HepG2 (cell line): Measurements from ENCODE around the gene CYTH1. TPM values are rescaled to one million over a fixed set of nuclear protein-coding genes. Genes with fewer than 3 reads are reported as not detected.
A peak's percentile ranks its signal among the peaks of the same experiment; 100 is the strongest.

Experiments used
- ATF1 ChIP-seq: IDR thresholded peaks from 2 replicates; pipeline ENCODE4 v1.6.1; 2016; ENCODE audit warnings: mild to moderate bottlenecking, control low read depth
- ATF4 ChIP-seq, 2 experiments: fragments of 450-650 bp in 1 of 2; sonication (generic) in 1 of 2; formaldehyde crosslinking; IDR thresholded peaks; 2 replicates each; pipeline versions ENCODE4 v1.5.0 to v1.8.0; 2020 to 2022; ENCODE audit warnings: mild to moderate bottlenecking in 1 of 2, missing genetic modification reagents in 1 of 2
- ELF4 ChIP-seq: sonication (generic); formaldehyde crosslinking; IDR thresholded peaks from 2 replicates; pipeline ENCODE4 v1.5.0; 2020; ENCODE audit warnings: missing genetic modification reagents, mild to moderate bottlenecking, moderate library complexity, borderline replicate concordance
- FOXK1 ChIP-seq: sonication (generic); formaldehyde crosslinking; IDR thresholded peaks from 2 replicates; pipeline ENCODE4 v1.4.0; 2020; ENCODE audit warnings: low read depth, missing genetic modification reagents, borderline replicate concordance
- HNF4A ChIP-seq: sonication (generic); formaldehyde crosslinking; IDR thresholded peaks from 2 replicates; pipeline ENCODE4 v1.4.0; 2020; ENCODE audit warnings: missing genetic modification reagents
- KMT2B ChIP-seq: IDR thresholded peaks from 2 replicates; pipeline ENCODE4 v1.6.1; 2016; ENCODE audit warnings: missing genetic modification reagents, missing compliant biosample characterization
- MAX ChIP-seq: IDR thresholded peaks from 2 replicates; pipeline ENCODE4 v1.6.1; 2012; ENCODE audit warnings: inconsistent platforms
- PAXIP1 ChIP-seq: sonication (generic); formaldehyde crosslinking; conservative IDR thresholded peaks from 2 replicates; pipeline ENCODE4 v1.4.0; 2020; ENCODE audit warnings: mild to moderate bottlenecking, missing genetic modification reagents, moderate library complexity
- RERE ChIP-seq: IDR thresholded peaks from 2 replicates; pipeline ENCODE4 v1.6.1; 2016; ENCODE audit warnings: low read depth, missing genetic modification reagents, missing compliant biosample characterization
- RFXANK ChIP-seq: IDR thresholded peaks from 2 replicates; pipeline ENCODE4 v1.6.1; 2016
- SRY ChIP-seq: sonication (generic); formaldehyde crosslinking; IDR thresholded peaks from 2 replicates; pipeline ENCODE4 v1.8.0; 2022; ENCODE audit warnings: mild to moderate bottlenecking, missing genetic modification reagents
- TSC22D2 ChIP-seq: sonication (generic); formaldehyde crosslinking; IDR thresholded peaks from 2 replicates; pipeline ENCODE4 v1.5.1; 2020; ENCODE audit warnings: missing genetic modification reagents, mild to moderate bottlenecking, borderline replicate concordance
- ZFP90 ChIP-seq: sonication (generic); formaldehyde crosslinking; IDR thresholded peaks from 2 replicates; pipeline ENCODE4 v1.8.0; 2022; ENCODE audit warnings: missing genetic modification reagents, mild to moderate bottlenecking, inconsistent platforms, borderline replicate concordance
- ZMYM3 ChIP-seq: sonication (generic); formaldehyde crosslinking; IDR thresholded peaks from 2 replicates; pipeline ENCODE4 v1.5.1; 2020; ENCODE audit warnings: mild to moderate bottlenecking, missing genetic modification reagents
- ZNF503 ChIP-seq: sonication (generic); formaldehyde crosslinking; IDR thresholded peaks from 2 replicates; pipeline ENCODE4 v1.4.0; 2020; ENCODE audit warnings: missing genetic modification reagents
- ZNF879 ChIP-seq: sonication (generic); formaldehyde crosslinking; IDR thresholded peaks from 2 replicates; pipeline ENCODE4 v1.8.1; 2023; ENCODE audit warnings: missing genetic modification reagents
- polyA plus RNA-seq, 8 experiments: library from polyadenylated mRNA; depleted of rRNA in 3 of 8; stranded (reverse) in 7 of 8; unstranded in 1 of 8; fragments of >200 nt; fragmentation: Illumina TruSeq in 4 of 8; extraction: Trizol in 4 of 8; gene quantifications; 2 replicates each; pipeline versions ENCODE4 v1.2.1 to v1.2.3, GENCODE V29; 2011 to 2016; ENCODE audit warnings: low read depth in 4 of 8, missing spikeins in 1 of 8, mixed read lengths in 1 of 8; ENCODE audit not compliant: insufficient read depth in 1 of 8
- total RNA-seq, 5 experiments: library from RNA; depleted of rRNA; stranded (reverse); fragments of >200 nt; fragmentation: Illumina TruSeq; extraction: Trizol; gene quantifications; 2 replicates each; pipeline ENCODE4 v1.2.3, GENCODE V29; 2016; ENCODE audit warnings: low read depth in 1 of 5

CYTH1 gene
- total and polyA plus RNA-seq, 2 of the 13 experiments (the other 11 are each of a cell fraction or from before 2014, with no cell fraction given), result 20.1 to 48.9 TPM

GRCh38 chr17:78748048-78748729 lies 33.9 kb downstream of the CYTH1 start (continued):
- TF ChIP-seq RERE (CRISPR knock-in tag) (peak; percentile 75; the same call in 1 of the 2 replicates), TSC22D2 (peak; percentile 58; the same call in 1 of the 2 replicates), ELF4 (CRISPR knock-in tag) (peak; percentile 67; the same call in 1 of the 2 replicates), ZNF503 (CRISPR knock-in tag) (peak; percentile 88; the same call in 1 of the 2 replicates), MAX (peak; percentile 68; the same call in 1 of the 2 replicates), ATF1 (CRISPR knock-in tag) (peak; percentile 56; the same call in 1 of the 2 replicates), HNF4A (peak; percentile 90), SRY (no peak), FOXK1 (CRISPR knock-in tag) (peak; percentile 90; the same call in 1 of the 2 replicates), RFXANK (peak; percentile 32; the same call in 1 of the 2 replicates), ZFP90 (CRISPR knock-in tag) (0 out of 2 replicates have a peak, but pooled peaks have one; percentile 57), ZNF879 (CRISPR knock-in tag) (no peak), ZMYM3 (peak; percentile 91), KMT2B (CRISPR knock-in tag) (peak; percentile 60; the same call in 1 of the 2 replicates), ATF4 (CRISPR knock-in tag; IDR thresholded peaks at IDR 0.05) (peak in 1 of 2 experiments; percentile 83; a peak in 2 of 4 replicates), PAXIP1 (peak; percentile 96)
